HEK293 (cell line): ENCODE measurements around the gene LMF1.

Experiments used
- CTCF ChIA-PET: fragments of 350-600 bp; formaldehyde crosslinking; extraction: SDS; loops from one replicate; lab custom pipeline; 2021; ENCODE audit warnings: antibody characterized with exemption; lab: Yijun Ruan, JAX
- POLR2A ChIA-PET: fragments of 300-600 bp; formaldehyde crosslinking; extraction: SDS; loops from one replicate; lab custom pipeline; 2020; ENCODE audit warnings: antibody characterized with exemption, inconsistent platforms; lab: Yijun Ruan, JAX
- H3K27ac ChIP-seq: fragments of 200-500 bp; sonication (Bioruptor generic); 2 replicates; pipeline ENCODE4 v1.5.1; 2014; ENCODE audit warnings: low read depth, low read length, control low read depth, inconsistent platforms; ENCODE audit errors: extremely low read depth
- H3K36me3 ChIP-seq, 2 experiments: fragments of 200-500 bp in 1 of 2; sonication (Bioruptor generic) in 1 of 2; 1 replicate in 1 of 2; 2 replicates in 1 of 2; pipeline ENCODE4 v1.5.1; 2014 to 2017; ENCODE audit warnings: inconsistent platforms in 2 of 2, low read length in 2 of 2; ENCODE audit not compliant: control insufficient read depth in 2 of 2, insufficient read depth in 1 of 2
- H3K4me1 ChIP-seq: fragments of 200-500 bp; sonication (Bioruptor generic); 2 replicates; pipeline ENCODE4 v1.5.1; 2014; ENCODE audit warnings: mild to moderate bottlenecking, low read length, inconsistent platforms; ENCODE audit not compliant: control insufficient read depth, insufficient read depth
- H3K4me3 ChIP-seq: 2 replicates; pipeline ENCODE4 v1.5.1; 2011; ENCODE audit warnings: low read depth, mild to moderate bottlenecking, control low read depth, low read length, moderate library complexity
- H3K9me3 ChIP-seq: fragments of 200-500 bp; sonication (Bioruptor generic); 2 replicates; pipeline ENCODE4 v1.5.1; 2014; ENCODE audit warnings: low read depth, low read length, inconsistent platforms; ENCODE audit not compliant: control insufficient read depth, insufficient read depth
- AEBP2 ChIP-seq: fragments of 450-650 bp; formaldehyde crosslinking; IDR thresholded peaks from 2 replicates; pipeline ENCODE4 v1.5.1; 2016; ENCODE audit warnings: missing biosample characterization, missing genetic modification characterization, borderline replicate concordance
- BCL11B ChIP-seq: fragments of 450-650 bp; formaldehyde crosslinking; IDR thresholded peaks from 2 replicates; pipeline ENCODE4 v1.5.1; 2016; ENCODE audit warnings: low read depth, missing biosample characterization, missing genetic modification characterization
- HOXD13 ChIP-seq: sonication (generic); formaldehyde crosslinking; IDR thresholded peaks from 2 replicates; pipeline ENCODE4 v1.8.0; 2022; ENCODE audit warnings: missing genetic modification reagents, borderline replicate concordance
- KLF8 ChIP-seq: fragments of 450-650 bp; formaldehyde crosslinking; IDR thresholded peaks from 2 replicates; pipeline ENCODE4 v1.5.1; 2016; ENCODE audit warnings: missing biosample characterization, missing genetic modification characterization
- PRDM6 ChIP-seq: fragments of 450-650 bp; formaldehyde crosslinking; IDR thresholded peaks from 2 replicates; pipeline ENCODE4 v1.5.1; 2017; ENCODE audit warnings: missing biosample characterization, missing genetic modification characterization
- WT1 ChIP-seq: fragments of 450-650 bp; formaldehyde crosslinking; IDR thresholded peaks from 2 replicates; pipeline ENCODE4 v1.5.1; 2016; ENCODE audit warnings: missing biosample characterization, missing genetic modification characterization
- ZBTB26 ChIP-seq: fragments of 450-650 bp; formaldehyde crosslinking; optimal IDR thresholded peaks from 2 replicates; pipeline ENCODE3; 2016; ENCODE audit warnings: missing biosample characterization, mild to moderate bottlenecking, missing genetic modification characterization
- ZNF133 ChIP-seq: fragments of 450-650 bp; formaldehyde crosslinking; IDR thresholded peaks from 2 replicates; pipeline ENCODE4 v1.5.1; 2016; ENCODE audit warnings: missing biosample characterization, missing genetic modification characterization
- ZNF155 ChIP-seq: fragments of 450-650 bp; formaldehyde crosslinking; IDR thresholded peaks from 2 replicates; pipeline ENCODE4 v1.5.1; 2016; ENCODE audit warnings: missing biosample characterization, missing genetic modification characterization
- ZNF202 ChIP-seq: fragments of 450-650 bp; formaldehyde crosslinking; IDR thresholded peaks from 2 replicates; pipeline ENCODE4 v1.5.1; 2016; ENCODE audit warnings: missing biosample characterization, missing genetic modification characterization, borderline replicate concordance
- ZNF211 ChIP-seq: fragments of 450-650 bp; formaldehyde crosslinking; IDR thresholded peaks from 2 replicates; pipeline ENCODE4 v1.5.1; 2016; ENCODE audit warnings: low read depth, missing biosample characterization, missing genetic modification characterization
- ZNF394 ChIP-seq: fragments of 450-650 bp; formaldehyde crosslinking; IDR thresholded peaks from 2 replicates; pipeline ENCODE4 v1.5.1; 2016; ENCODE audit warnings: missing biosample characterization, missing genetic modification characterization, mild to moderate bottlenecking, moderate library complexity, borderline replicate concordance
- ZNF404 ChIP-seq: fragments of 450-650 bp; formaldehyde crosslinking; IDR thresholded peaks from 2 replicates; pipeline ENCODE4 v1.5.1; 2017; ENCODE audit warnings: missing biosample characterization, missing genetic modification characterization
- ZNF426 ChIP-seq: fragments of 450-650 bp; formaldehyde crosslinking; IDR thresholded peaks from 2 replicates; pipeline ENCODE4 v1.5.1; 2017; ENCODE audit warnings: missing biosample characterization, missing genetic modification characterization, mild to moderate bottlenecking, inconsistent platforms, moderate library complexity
- ZNF433 ChIP-seq: fragments of 450-650 bp; formaldehyde crosslinking; IDR thresholded peaks from 2 replicates; pipeline ENCODE4 v1.5.1; 2016; ENCODE audit warnings: missing biosample characterization, missing genetic modification characterization, low read depth
- ZNF514 ChIP-seq: fragments of 450-650 bp; formaldehyde crosslinking; IDR thresholded peaks from 2 replicates; pipeline ENCODE4 v1.5.1; 2016; ENCODE audit warnings: missing biosample characterization, missing genetic modification characterization
- ZNF549 ChIP-seq: fragments of 450-650 bp; IDR thresholded peaks from 2 replicates; pipeline ENCODE4 v1.5.1; 2018; ENCODE audit warnings: missing biosample characterization, missing genetic modification characterization, mild to moderate bottlenecking, inconsistent platforms, moderate library complexity
- ZNF555 ChIP-seq: fragments of 450-650 bp; formaldehyde crosslinking; conservative IDR thresholded peaks from 2 replicates; pipeline ENCODE4 v1.5.1; 2017; ENCODE audit warnings: missing biosample characterization, mild to moderate bottlenecking, missing genetic modification characterization, inconsistent platforms
- ZNF558 ChIP-seq: fragments of 450-650 bp; formaldehyde crosslinking; IDR thresholded peaks from 2 replicates; pipeline ENCODE4 v1.5.1; 2016; ENCODE audit warnings: missing biosample characterization, missing genetic modification characterization
- ZNF560 ChIP-seq: fragments of 450-650 bp; formaldehyde crosslinking; IDR thresholded peaks from 2 replicates; pipeline ENCODE4 v1.5.1; 2017; ENCODE audit warnings: missing biosample characterization, missing genetic modification characterization, borderline replicate concordance
- ZNF580 ChIP-seq: fragments of 450-650 bp; formaldehyde crosslinking; IDR thresholded peaks from 2 replicates; pipeline ENCODE4 v1.5.1; 2016; ENCODE audit warnings: missing biosample characterization, missing genetic modification characterization
- ZNF610 ChIP-seq: fragments of 450-650 bp; formaldehyde crosslinking; IDR thresholded peaks from 2 replicates; pipeline ENCODE4 v1.5.1; 2016; ENCODE audit warnings: missing biosample characterization, missing genetic modification characterization, borderline replicate concordance
- ZNF658 ChIP-seq: fragments of 450-650 bp; formaldehyde crosslinking; IDR thresholded peaks from 2 replicates; pipeline ENCODE4; 2016; ENCODE audit warnings: missing biosample characterization, missing genetic modification characterization
- ZNF664 ChIP-seq: fragments of 450-650 bp; formaldehyde crosslinking; IDR thresholded peaks from 2 replicates; pipeline ENCODE4 v1.5.1; 2016; ENCODE audit warnings: missing biosample characterization, missing genetic modification characterization
- ZNF701 ChIP-seq: fragments of 450-650 bp; formaldehyde crosslinking; IDR thresholded peaks from 2 replicates; pipeline ENCODE4 v1.5.1; 2016; ENCODE audit warnings: missing biosample characterization, missing genetic modification characterization
- ZNF785 ChIP-seq: fragments of 450-650 bp; formaldehyde crosslinking; IDR thresholded peaks from 2 replicates; pipeline ENCODE4 v1.5.1; 2016; ENCODE audit warnings: missing biosample characterization, missing genetic modification characterization
- ZNF792 ChIP-seq: fragments of 450-650 bp; formaldehyde crosslinking; IDR thresholded peaks from 2 replicates; pipeline ENCODE4 v1.5.1; 2016; ENCODE audit warnings: missing biosample characterization, missing genetic modification characterization
- ZXDB ChIP-seq: fragments of 450-650 bp; formaldehyde crosslinking; IDR thresholded peaks from 2 replicates; pipeline ENCODE4 v1.5.1; 2016; ENCODE audit warnings: missing biosample characterization, missing genetic modification characterization
- TF ChIP-seq, protein P1 (sequence below): fragments of 450-650 bp; formaldehyde crosslinking; IDR thresholded peaks from 2 replicates; pipeline ENCODE4 v1.5.1; 2016; ENCODE audit warnings: missing biosample characterization, missing genetic modification characterization

The LMF1 gene

GRCh38 chr16:855471-855870, 115.3 kb downstream of the LMF1 start:
- Histone ChIP-seq H3K36me3 (no peaks in the 10 kb centered on the region), H3K27ac (no peak overlapping the region), H3K4me3 (no peak overlapping the region), H3K4me1 (no peaks in the 10 kb centered on the region), H3K9me3 (no peaks in the 10 kb centered on the region)
- POLR2A ChIA-PET: no interaction called here
- CTCF ChIA-PET: no interaction called here
- TF ChIP-seq ZNF133 (tag by site-specific recombination) (no peak), ZNF558 (no peak), ZNF701 (tag by site-specific recombination) (no peak), ZNF664 (tag by site-specific recombination) (no peak), ZNF211 (tag by site-specific recombination) (no peak), ZBTB26 (no peak), ZNF785 (tag by site-specific recombination) (no peak), PRDM6 (no peak), AEBP2 (tag by site-specific recombination) (no peak), ZNF514 (tag by site-specific recombination) (no peak), KLF8 (tag by site-specific recombination) (no peak), ZNF202 (tag by site-specific recombination) (no peak), BCL11B (no peak), ZNF792 (tag by site-specific recombination) (no peak), ZNF555 (tag by site-specific recombination) (no peak), ZNF394 (tag by site-specific recombination) (no peak), ZXDB (tag by site-specific recombination) (no peak), ZNF433 (tag by site-specific recombination) (no peak), ZNF580 (no peak)
- TF ChIP-seq, protein P1, sequence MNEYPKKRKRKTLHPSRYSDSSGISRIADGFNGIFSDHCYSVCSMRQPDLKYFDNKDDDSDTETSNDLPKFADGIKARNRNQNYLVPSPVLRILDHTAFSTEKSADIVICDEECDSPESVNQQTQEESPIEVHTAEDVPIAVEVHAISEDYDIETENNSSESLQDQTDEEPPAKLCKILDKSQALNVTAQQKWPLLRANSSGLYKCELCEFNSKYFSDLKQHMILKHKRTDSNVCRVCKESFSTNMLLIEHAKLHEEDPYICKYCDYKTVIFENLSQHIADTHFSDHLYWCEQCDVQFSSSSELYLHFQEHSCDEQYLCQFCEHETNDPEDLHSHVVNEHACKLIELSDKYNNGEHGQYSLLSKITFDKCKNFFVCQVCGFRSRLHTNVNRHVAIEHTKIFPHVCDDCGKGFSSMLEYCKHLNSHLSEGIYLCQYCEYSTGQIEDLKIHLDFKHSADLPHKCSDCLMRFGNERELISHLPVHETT (tag by site-specific recombination): no peak

DNA sequence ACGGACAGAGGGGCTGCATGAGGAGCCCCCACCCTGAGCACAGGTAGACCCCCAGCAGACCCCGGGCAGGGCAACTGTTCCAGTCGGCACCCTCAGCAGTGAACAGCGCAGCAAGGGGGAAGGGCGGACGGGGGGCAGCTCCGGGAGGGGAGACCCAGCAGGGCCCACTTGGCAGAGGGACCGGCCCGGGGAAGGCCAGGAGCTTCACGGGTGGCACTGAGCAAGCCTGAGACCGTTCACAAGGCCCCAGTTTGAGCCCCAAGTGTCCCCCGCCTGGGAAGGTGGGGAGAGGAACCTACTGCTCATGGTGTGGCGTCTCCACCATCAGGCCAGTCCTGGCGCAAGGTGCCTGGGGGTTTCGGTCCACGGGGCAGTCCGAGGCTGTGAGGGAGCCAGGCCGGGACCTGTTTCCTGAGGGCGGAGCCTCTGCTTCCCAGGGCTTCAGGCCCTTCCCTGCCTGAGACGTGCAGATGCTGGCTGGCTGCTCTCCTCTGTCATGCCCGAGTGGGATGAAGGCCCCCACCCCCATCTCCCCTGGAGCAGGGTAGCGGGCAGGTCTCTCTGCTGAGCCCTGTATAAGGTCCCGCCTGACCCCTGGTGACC, 115.9 kb downstream of the LMF1 start:
- ChIA-PET CTCF (no interaction called here), POLR2A (no interaction called here)
- Histone ChIP-seq H3K4me3 (no peak overlapping the region), H3K27ac (no peak overlapping the region), H3K4me1 (no peaks in the 10 kb centered on the region), H3K36me3 (no peaks in the 10 kb centered on the region), H3K9me3 (no peaks in the 10 kb centered on the region)
- no peak for TF ChIP-seq HOXD13
- no peak for TF ChIP-seq ZNF404 (tag by site-specific recombination)
- TF ChIP-seq ZNF560: no peak
- TF ChIP-seq ZNF549 (tag by site-specific recombination): no peak
- no peak for TF ChIP-seq WT1 (tag by site-specific recombination)
- no peak for TF ChIP-seq ZNF610
- no peak for TF ChIP-seq ZNF658 (tag by site-specific recombination)
- no peak for TF ChIP-seq ZNF155 (tag by site-specific recombination)
- no peak for TF ChIP-seq ZNF426 (tag by site-specific recombination)
- no peak for TF ChIP-seq ZNF792 (tag by site-specific recombination)
